Neural cell (in vitro differentiated cells): ENCODE measurements around the gene ALKBH3. TPM values are rescaled to one million over a fixed set of nuclear protein-coding genes. Genes with fewer than 3 reads are reported as not detected.

ENCODE experiments used
- H2AFZ ChIP-seq: fragments of 200-600, 300-800 bp; sonication (generic), shearing (Covaris generic); 2 replicates; pipeline ENCODE4 v1.6.0; 2014; ENCODE audit warnings: low read depth, mild to moderate bottlenecking, antibody characterized with exemption, low read length, moderate library complexity
- H3F3A ChIP-seq: fragments of 200-600 bp; shearing (Covaris generic); 2 replicates; pipeline ENCODE4 v1.6.1; 2016; ENCODE audit warnings: mild to moderate bottlenecking, moderate library complexity, mixed read lengths, antibody characterized with exemption, low read length; ENCODE audit not compliant: insufficient read depth, poor library complexity, severe bottlenecking
- H3K27ac ChIP-seq: fragments of 200-600, 300-800 bp; sonication (generic), shearing (Covaris generic); 2 replicates; pipeline ENCODE4 v1.5.1; 2014; ENCODE audit warnings: mild to moderate bottlenecking, low read length, moderate library complexity
- H3K27me3 ChIP-seq: fragments of 300-800, 200-600 bp; sonication (generic), shearing (Covaris generic); 2 replicates; pipeline ENCODE4 v1.6.0; 2014; ENCODE audit warnings: mild to moderate bottlenecking, low read depth, low read length, moderate library complexity; ENCODE audit not compliant: insufficient read depth
- H3K36me3 ChIP-seq: fragments of 300-800, 200-600 bp; sonication (generic), shearing (Covaris generic); 2 replicates; pipeline ENCODE4 v1.5.1; 2014; ENCODE audit warnings: mild to moderate bottlenecking, antibody characterized with exemption, low read length, moderate library complexity; ENCODE audit not compliant: insufficient read depth
- H3K4me2 ChIP-seq: fragments of 300-800, 200-600 bp; sonication (generic), shearing (Covaris generic); 2 replicates; pipeline ENCODE4 v1.6.0; 2014; ENCODE audit warnings: mild to moderate bottlenecking, low read length
- H3K4me3 ChIP-seq: fragments of 300-800, 200-600 bp; sonication (generic), shearing (Covaris generic); 2 replicates; pipeline ENCODE4 v1.5.1; 2014; ENCODE audit warnings: mild to moderate bottlenecking, low read length, moderate library complexity
- H3K79me2 ChIP-seq: fragments of 200-600 bp; shearing (Covaris generic); replicated peaks from 2 replicates; pipeline ENCODE4 v1.6.0; 2014; ENCODE audit warnings: mild to moderate bottlenecking, low read length, moderate library complexity; ENCODE audit not compliant: insufficient read depth
- H3K9ac ChIP-seq: fragments of 300-800, 200-600 bp; sonication (generic), shearing (Covaris generic); 2 replicates; pipeline ENCODE4 v1.6.1; 2016; ENCODE audit warnings: mild to moderate bottlenecking, low read length, mixed read lengths
- H3K9me2 ChIP-seq: fragments of 200-600 bp; shearing (Covaris generic); 2 replicates; pipeline ENCODE4 v1.6.1; 2016; ENCODE audit warnings: mild to moderate bottlenecking, low read length, mixed read lengths; ENCODE audit not compliant: insufficient read depth
- H3K9me3 ChIP-seq: fragments of 200-600, 300-800 bp; sonication (generic), shearing (Covaris generic); 2 replicates; pipeline ENCODE4 v1.6.1; 2016; ENCODE audit warnings: mild to moderate bottlenecking, mixed run types, low read length, moderate library complexity, mixed read lengths
- H4K20me1 ChIP-seq: fragments of 200-600 bp; shearing (Covaris generic); 2 replicates; pipeline ENCODE4 v1.6.1; 2016; ENCODE audit warnings: mild to moderate bottlenecking, mixed run types; ENCODE audit not compliant: insufficient read depth
- CTCF ChIP-seq: fragments of 450-650 bp; IDR thresholded peaks from 2 replicates; pipeline ENCODE4 v1.5.1; 2014; ENCODE audit warnings: antibody characterized with exemption, mild to moderate bottlenecking, moderate library complexity; ENCODE audit not compliant: poor library complexity, severe bottlenecking
- EP300 ChIP-seq: fragments of 450-650 bp; conservative IDR thresholded peaks from 2 replicates; pipeline ENCODE4 v1.6.1; 2014; ENCODE audit warnings: antibody characterized with exemption, mild to moderate bottlenecking, moderate library complexity; ENCODE audit not compliant: poor library complexity, severe bottlenecking
- EZH2 ChIP-seq: fragments of 200-600, 300-800 bp; shearing (Covaris generic), sonication (generic); IDR thresholded peaks from 2 replicates; pipeline ENCODE4 v1.6.1; 2014; ENCODE audit warnings: antibody characterized with exemption, low read length, borderline replicate concordance, mild to moderate bottlenecking; ENCODE audit not compliant: insufficient read depth, poor library complexity, severe bottlenecking
- MXI1 ChIP-seq: fragments of 450-650 bp; conservative IDR thresholded peaks from 2 replicates; pipeline ENCODE4 v1.6.1; 2014; ENCODE audit warnings: antibody characterized with exemption, mild to moderate bottlenecking; ENCODE audit not compliant: poor library complexity, severe bottlenecking
- POLR2AphosphoS5 ChIP-seq: IDR thresholded peaks from 2 replicates; pipeline ENCODE4 v1.6.1; 2012
- RAD21 ChIP-seq: fragments of 450-650 bp; conservative IDR thresholded peaks from 2 replicates; pipeline ENCODE4 v1.6.1; 2014; ENCODE audit warnings: antibody characterized with exemption, mild to moderate bottlenecking, moderate library complexity
- SMC3 ChIP-seq: fragments of 450-650 bp; conservative IDR thresholded peaks from 2 replicates; pipeline ENCODE4 v1.6.1; 2014; ENCODE audit warnings: antibody characterized with exemption, mild to moderate bottlenecking, moderate library complexity; ENCODE audit not compliant: poor library complexity
- TAF1 ChIP-seq: IDR thresholded peaks from 2 replicates; pipeline ENCODE4 v1.6.1; 2012; ENCODE audit warnings: low read depth
- polyA plus RNA-seq: library from polyadenylated mRNA; depleted of rRNA; stranded (reverse); fragments of >200 nt; gene quantifications from 2 replicates; pipeline ENCODE4 v1.2.3, GENCODE V29; 2014
- TF ChIP-seq, protein P1 (sequence below): IDR thresholded peaks from 2 replicates; pipeline ENCODE4 v1.6.1; 2012; ENCODE audit warnings: borderline replicate concordance

Gene ALKBH3
- polyA plus RNA-seq, 1 donor from 2014 or later: 27.0 TPM

- Histone ChIP-seq H3F3A (no peaks in the 10 kb centered on the region), H3K9me3 (no peaks in the 10 kb centered on the region), H3K36me3 (no peaks in the 10 kb centered on the region), H3K27me3 (no peaks in the 10 kb centered on the region), H3K9ac (no peak overlapping the region), H3K9me2 (no peaks in the 10 kb centered on the region), H3K27ac (no peak overlapping the region), H2AFZ (no peak overlapping the region), H4K20me1 (no peaks in the 10 kb centered on the region), H3K79me2 (no peaks in the 10 kb centered on the region), H3K4me2 (no peak overlapping the region), H3K4me3 (no peak overlapping the region)
- TF ChIP-seq RAD21: no peak
- TF ChIP-seq, protein P1, sequence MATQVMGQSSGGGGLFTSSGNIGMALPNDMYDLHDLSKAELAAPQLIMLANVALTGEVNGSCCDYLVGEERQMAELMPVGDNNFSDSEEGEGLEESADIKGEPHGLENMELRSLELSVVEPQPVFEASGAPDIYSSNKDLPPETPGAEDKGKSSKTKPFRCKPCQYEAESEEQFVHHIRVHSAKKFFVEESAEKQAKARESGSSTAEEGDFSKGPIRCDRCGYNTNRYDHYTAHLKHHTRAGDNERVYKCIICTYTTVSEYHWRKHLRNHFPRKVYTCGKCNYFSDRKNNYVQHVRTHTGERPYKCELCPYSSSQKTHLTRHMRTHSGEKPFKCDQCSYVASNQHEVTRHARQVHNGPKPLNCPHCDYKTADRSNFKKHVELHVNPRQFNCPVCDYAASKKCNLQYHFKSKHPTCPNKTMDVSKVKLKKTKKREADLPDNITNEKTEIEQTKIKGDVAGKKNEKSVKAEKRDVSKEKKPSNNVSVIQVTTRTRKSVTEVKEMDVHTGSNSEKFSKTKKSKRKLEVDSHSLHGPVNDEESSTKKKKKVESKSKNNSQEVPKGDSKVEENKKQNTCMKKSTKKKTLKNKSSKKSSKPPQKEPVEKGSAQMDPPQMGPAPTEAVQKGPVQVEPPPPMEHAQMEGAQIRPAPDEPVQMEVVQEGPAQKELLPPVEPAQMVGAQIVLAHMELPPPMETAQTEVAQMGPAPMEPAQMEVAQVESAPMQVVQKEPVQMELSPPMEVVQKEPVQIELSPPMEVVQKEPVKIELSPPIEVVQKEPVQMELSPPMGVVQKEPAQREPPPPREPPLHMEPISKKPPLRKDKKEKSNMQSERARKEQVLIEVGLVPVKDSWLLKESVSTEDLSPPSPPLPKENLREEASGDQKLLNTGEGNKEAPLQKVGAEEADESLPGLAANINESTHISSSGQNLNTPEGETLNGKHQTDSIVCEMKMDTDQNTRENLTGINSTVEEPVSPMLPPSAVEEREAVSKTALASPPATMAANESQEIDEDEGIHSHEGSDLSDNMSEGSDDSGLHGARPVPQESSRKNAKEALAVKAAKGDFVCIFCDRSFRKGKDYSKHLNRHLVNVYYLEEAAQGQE: peak; percentile 28
These were observed 9.6 kb upstream of the ALKBH3 start for GRCh38 chr11:43871051-43871450.

DNA sequence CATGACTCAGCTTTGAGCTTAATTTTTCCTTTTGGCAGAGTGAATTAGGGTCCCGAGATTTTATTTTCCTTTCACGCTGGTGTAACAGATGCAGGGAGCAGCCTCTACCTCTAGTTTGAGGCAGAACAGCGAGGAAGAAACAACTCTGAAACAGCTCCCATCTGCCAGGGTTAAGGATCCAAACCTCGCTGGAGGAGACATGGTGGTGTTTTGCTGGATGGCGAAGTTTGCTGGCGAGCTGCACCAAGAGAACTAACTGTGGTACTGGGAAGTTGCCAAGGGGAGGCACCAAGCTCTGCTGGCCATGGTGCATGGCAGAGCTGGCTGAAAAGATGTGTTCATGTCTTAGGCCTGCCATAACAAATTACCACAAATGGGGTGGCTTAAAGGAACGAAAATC lies 7.6 kb upstream of the ALKBH3 start:
- no peaks in the 10 kb centered on the region for H3K9me3 ChIP-seq
- no peaks in the 10 kb centered on the region for H3F3A ChIP-seq
- H2AFZ ChIP-seq: no peak overlapping the region
- no peaks in the 10 kb centered on the region for H3K27me3 ChIP-seq
- H3K36me3 ChIP-seq: no peaks in the 10 kb centered on the region
- H3K4me2 ChIP-seq: no peak overlapping the region
- H3K9ac ChIP-seq: no peak overlapping the region
- H3K4me3 ChIP-seq: no peak overlapping the region
- no peaks in the 10 kb centered on the region for H3K79me2 ChIP-seq
- H4K20me1 ChIP-seq: no peaks in the 10 kb centered on the region
- TF ChIP-seq EZH2 (no peak), POLR2AphosphoS5 (no peak), RAD21 (no peak), EP300 (no peak), TAF1 (no peak), SMC3 (no peak), MXI1 (no peak), CTCF (no peak)
- TF ChIP-seq, protein P1: no peak
- no peak overlapping the region for H3K27ac ChIP-seq
- no peaks in the 10 kb centered on the region for H3K9me2 ChIP-seq
